HG02870 (cell line): ENCODE data around the gene RAMP1.

Experiments
- ATAC-seq: cut with Tn5 transposase; IDR thresholded peaks from one replicate; pipeline ENCODE4 v1.9.1; 2021; ENCODE audit warnings: mild to moderate bottlenecking, moderate library complexity; ENCODE audit not compliant: unreplicated experiment

Gene RAMP1

GRCh38 chr2:237876061-237876526, 16.7 kb downstream of the RAMP1 start:
- ATAC-seq, result no peak

GRCh38 chr2:237876532-237876931, 17.1 kb downstream of the RAMP1 start:
- no peak for ATAC-seq

- no peak for ATAC-seq
Observed at GRCh38 chr2:237876951-237877491, 17.6 kb downstream of the RAMP1 start.

- ATAC-seq, result no peak
Observed at GRCh38 chr2:237877576-237878307, 18.3 kb downstream of the RAMP1 start.

GRCh38 chr2:237878321-237879057, 19.1 kb downstream of the RAMP1 start:
- ATAC-seq, result no peak

- no peak for ATAC-seq
Observed at GRCh38 chr2:237879058-237879430, 19.6 kb downstream of the RAMP1 start.

- no peak for ATAC-seq
Observed at GRCh38 chr2:237879991-237880560, 20.7 kb downstream of the RAMP1 start.

GRCh38 chr2:237882510-237883481, 23.4 kb downstream of the RAMP1 start:
- ATAC-seq, result no peak

- ATAC-seq, result no peak
Observed at GRCh38 chr2:237883951-237884446, 24.6 kb downstream of the RAMP1 start.

- ATAC-seq, result no peak
Observed at GRCh38 chr2:237884681-237885080, 25.3 kb downstream of the RAMP1 start.

GRCh38 chr2:237885111-237885930, 25.9 kb downstream of the RAMP1 start:
- ATAC-seq, result no peak

GRCh38 chr2:237885931-237886684, 26.7 kb downstream of the RAMP1 start:
- no peak for ATAC-seq

- no peak for ATAC-seq
Observed at GRCh38 chr2:237886685-237887481, 27.5 kb downstream of the RAMP1 start.

- no peak for ATAC-seq
Observed at GRCh38 chr2:237888389-237888788, 29.0 kb downstream of the RAMP1 start.

GRCh38 chr2:237889016-237889415, 29.6 kb downstream of the RAMP1 start:
- ATAC-seq, result no peak

- no peak for ATAC-seq
Observed at GRCh38 chr2:237889811-237890210, 30.4 kb downstream of the RAMP1 start.

- no peak for ATAC-seq
Observed at GRCh38 chr2:237892478-237892877, 33.1 kb downstream of the RAMP1 start.
